Neural cell (in vitro differentiated cells): ENCODE measurements around the gene SELENOW.

Experiments used
- EP300 ChIP-seq: fragments of 450-650 bp; conservative IDR thresholded peaks from 2 replicates; pipeline ENCODE4 v1.6.1; 2014; ENCODE audit warnings: antibody characterized with exemption, mild to moderate bottlenecking, moderate library complexity; ENCODE audit not compliant: poor library complexity, severe bottlenecking
- EZH2 ChIP-seq: fragments of 200-600, 300-800 bp; shearing (Covaris generic), sonication (generic); IDR thresholded peaks from 2 replicates; pipeline ENCODE4 v1.6.1; 2014; ENCODE audit warnings: antibody characterized with exemption, low read length, borderline replicate concordance, mild to moderate bottlenecking; ENCODE audit not compliant: insufficient read depth, poor library complexity, severe bottlenecking
- MXI1 ChIP-seq: fragments of 450-650 bp; conservative IDR thresholded peaks from 2 replicates; pipeline ENCODE4 v1.6.1; 2014; ENCODE audit warnings: antibody characterized with exemption, mild to moderate bottlenecking; ENCODE audit not compliant: poor library complexity, severe bottlenecking
- POLR2AphosphoS5 ChIP-seq: IDR thresholded peaks from 2 replicates; pipeline ENCODE4 v1.6.1; 2012
- RAD21 ChIP-seq: fragments of 450-650 bp; conservative IDR thresholded peaks from 2 replicates; pipeline ENCODE4 v1.6.1; 2014; ENCODE audit warnings: antibody characterized with exemption, mild to moderate bottlenecking, moderate library complexity
- SMC3 ChIP-seq: fragments of 450-650 bp; conservative IDR thresholded peaks from 2 replicates; pipeline ENCODE4 v1.6.1; 2014; ENCODE audit warnings: antibody characterized with exemption, mild to moderate bottlenecking, moderate library complexity; ENCODE audit not compliant: poor library complexity
- TAF1 ChIP-seq: IDR thresholded peaks from 2 replicates; pipeline ENCODE4 v1.6.1; 2012; ENCODE audit warnings: low read depth
- TF ChIP-seq, protein P1 (sequence below): fragments of 450-650 bp; IDR thresholded peaks from 2 replicates; pipeline ENCODE4 v1.5.1; 2014; ENCODE audit warnings: antibody characterized with exemption, mild to moderate bottlenecking, moderate library complexity; ENCODE audit not compliant: poor library complexity, severe bottlenecking
- TF ChIP-seq, protein P2 (sequence below): IDR thresholded peaks from 2 replicates; pipeline ENCODE4 v1.6.1; 2012; ENCODE audit warnings: borderline replicate concordance

DNA sequence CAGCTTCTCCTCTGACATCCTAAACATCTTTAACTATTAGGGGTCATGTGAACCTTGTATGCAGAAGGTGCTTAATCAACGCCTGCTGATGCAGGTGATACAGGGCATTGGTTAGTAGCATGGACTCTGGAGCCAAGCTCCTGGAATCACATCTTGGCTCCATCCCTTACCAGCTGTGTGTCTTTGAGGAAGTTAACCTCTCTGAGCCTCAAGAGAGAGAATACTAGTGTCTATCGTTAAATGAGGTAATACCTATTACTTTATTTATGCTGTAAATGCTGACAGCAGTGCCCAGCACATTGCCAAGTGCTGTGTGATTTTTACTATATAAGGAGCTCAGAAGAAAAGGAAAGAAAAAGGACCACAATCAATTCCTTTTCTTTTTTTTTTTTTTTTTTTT is 11.2 kb upstream of the SELENOW start:
- TF ChIP-seq EP300 = no peak
- TF ChIP-seq EZH2 = no peak
- TF ChIP-seq, protein P1, sequence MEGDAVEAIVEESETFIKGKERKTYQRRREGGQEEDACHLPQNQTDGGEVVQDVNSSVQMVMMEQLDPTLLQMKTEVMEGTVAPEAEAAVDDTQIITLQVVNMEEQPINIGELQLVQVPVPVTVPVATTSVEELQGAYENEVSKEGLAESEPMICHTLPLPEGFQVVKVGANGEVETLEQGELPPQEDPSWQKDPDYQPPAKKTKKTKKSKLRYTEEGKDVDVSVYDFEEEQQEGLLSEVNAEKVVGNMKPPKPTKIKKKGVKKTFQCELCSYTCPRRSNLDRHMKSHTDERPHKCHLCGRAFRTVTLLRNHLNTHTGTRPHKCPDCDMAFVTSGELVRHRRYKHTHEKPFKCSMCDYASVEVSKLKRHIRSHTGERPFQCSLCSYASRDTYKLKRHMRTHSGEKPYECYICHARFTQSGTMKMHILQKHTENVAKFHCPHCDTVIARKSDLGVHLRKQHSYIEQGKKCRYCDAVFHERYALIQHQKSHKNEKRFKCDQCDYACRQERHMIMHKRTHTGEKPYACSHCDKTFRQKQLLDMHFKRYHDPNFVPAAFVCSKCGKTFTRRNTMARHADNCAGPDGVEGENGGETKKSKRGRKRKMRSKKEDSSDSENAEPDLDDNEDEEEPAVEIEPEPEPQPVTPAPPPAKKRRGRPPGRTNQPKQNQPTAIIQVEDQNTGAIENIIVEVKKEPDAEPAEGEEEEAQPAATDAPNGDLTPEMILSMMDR = no peak
- TF ChIP-seq POLR2AphosphoS5 = no peak
- no peak for TF ChIP-seq SMC3
- TF ChIP-seq RAD21 = no peak
- no peak for TF ChIP-seq TAF1
- no peak for TF ChIP-seq MXI1
- TF ChIP-seq, protein P2, sequence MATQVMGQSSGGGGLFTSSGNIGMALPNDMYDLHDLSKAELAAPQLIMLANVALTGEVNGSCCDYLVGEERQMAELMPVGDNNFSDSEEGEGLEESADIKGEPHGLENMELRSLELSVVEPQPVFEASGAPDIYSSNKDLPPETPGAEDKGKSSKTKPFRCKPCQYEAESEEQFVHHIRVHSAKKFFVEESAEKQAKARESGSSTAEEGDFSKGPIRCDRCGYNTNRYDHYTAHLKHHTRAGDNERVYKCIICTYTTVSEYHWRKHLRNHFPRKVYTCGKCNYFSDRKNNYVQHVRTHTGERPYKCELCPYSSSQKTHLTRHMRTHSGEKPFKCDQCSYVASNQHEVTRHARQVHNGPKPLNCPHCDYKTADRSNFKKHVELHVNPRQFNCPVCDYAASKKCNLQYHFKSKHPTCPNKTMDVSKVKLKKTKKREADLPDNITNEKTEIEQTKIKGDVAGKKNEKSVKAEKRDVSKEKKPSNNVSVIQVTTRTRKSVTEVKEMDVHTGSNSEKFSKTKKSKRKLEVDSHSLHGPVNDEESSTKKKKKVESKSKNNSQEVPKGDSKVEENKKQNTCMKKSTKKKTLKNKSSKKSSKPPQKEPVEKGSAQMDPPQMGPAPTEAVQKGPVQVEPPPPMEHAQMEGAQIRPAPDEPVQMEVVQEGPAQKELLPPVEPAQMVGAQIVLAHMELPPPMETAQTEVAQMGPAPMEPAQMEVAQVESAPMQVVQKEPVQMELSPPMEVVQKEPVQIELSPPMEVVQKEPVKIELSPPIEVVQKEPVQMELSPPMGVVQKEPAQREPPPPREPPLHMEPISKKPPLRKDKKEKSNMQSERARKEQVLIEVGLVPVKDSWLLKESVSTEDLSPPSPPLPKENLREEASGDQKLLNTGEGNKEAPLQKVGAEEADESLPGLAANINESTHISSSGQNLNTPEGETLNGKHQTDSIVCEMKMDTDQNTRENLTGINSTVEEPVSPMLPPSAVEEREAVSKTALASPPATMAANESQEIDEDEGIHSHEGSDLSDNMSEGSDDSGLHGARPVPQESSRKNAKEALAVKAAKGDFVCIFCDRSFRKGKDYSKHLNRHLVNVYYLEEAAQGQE = no peak
